Endothelial cell (in vitro differentiated cells): ENCODE results near the gene GPR150. TPM values are rescaled to one million over a fixed set of nuclear protein-coding genes. Genes with fewer than 3 reads are reported as not detected.

Source experiments
- DNase-seq: peaks from one replicate; pipeline ENCODE4 v3.0.0; 2021; ENCODE audit warnings: low spot score
- H3K27ac Mint-ChIP-seq: one replicate; pipeline ENCODE4 v1.8.0; 2021; ENCODE audit warnings: mixed read lengths, inconsistent platforms; ENCODE audit not compliant: unreplicated experiment
- H3K27me3 Mint-ChIP-seq: one replicate; pipeline ENCODE4 v1.8.0; 2021; ENCODE audit warnings: mild to moderate bottlenecking, moderate library complexity, mixed read lengths, inconsistent platforms; ENCODE audit not compliant: unreplicated experiment
- H3K36me3 Mint-ChIP-seq: one replicate; pipeline ENCODE4 v1.8.0; 2021; ENCODE audit warnings: mild to moderate bottlenecking, low read depth, mixed read lengths, inconsistent platforms; ENCODE audit not compliant: unreplicated experiment
- H3K4me1 Mint-ChIP-seq: one replicate; pipeline ENCODE4 v1.8.0; 2021; ENCODE audit warnings: mild to moderate bottlenecking, mixed read lengths, inconsistent platforms; ENCODE audit not compliant: unreplicated experiment
- H3K4me3 Mint-ChIP-seq: one replicate; pipeline ENCODE4 v1.8.0; 2021; ENCODE audit warnings: mild to moderate bottlenecking, mixed read lengths, inconsistent platforms; ENCODE audit not compliant: unreplicated experiment
- H3K9me3 Mint-ChIP-seq: one replicate; pipeline ENCODE4 v1.8.0; 2021; ENCODE audit warnings: mixed read lengths, inconsistent platforms; ENCODE audit not compliant: unreplicated experiment
- total RNA-seq: library from RNA; stranded (reverse); fragmentation: NEBNext Ultra II Directional; extraction: Animal tissue kit (Norgen Biotek cat#: 25700); gene quantifications from one replicate; pipeline ENCODE4 v1.2.1, GENCODE V29; 2021; ENCODE audit not compliant: unreplicated experiment
- TF ChIP-seq, protein P1 (sequence below): fragments of 200-600 bp; sonication (generic); IDR thresholded peaks from one replicate; pipeline ENCODE4 v1.5.0; 2021; ENCODE audit warnings: antibody characterized with exemption; ENCODE audit not compliant: unreplicated experiment

The GPR150 gene
- total RNA-seq, 1 donor from 2014 or later, result not detected

DNA sequence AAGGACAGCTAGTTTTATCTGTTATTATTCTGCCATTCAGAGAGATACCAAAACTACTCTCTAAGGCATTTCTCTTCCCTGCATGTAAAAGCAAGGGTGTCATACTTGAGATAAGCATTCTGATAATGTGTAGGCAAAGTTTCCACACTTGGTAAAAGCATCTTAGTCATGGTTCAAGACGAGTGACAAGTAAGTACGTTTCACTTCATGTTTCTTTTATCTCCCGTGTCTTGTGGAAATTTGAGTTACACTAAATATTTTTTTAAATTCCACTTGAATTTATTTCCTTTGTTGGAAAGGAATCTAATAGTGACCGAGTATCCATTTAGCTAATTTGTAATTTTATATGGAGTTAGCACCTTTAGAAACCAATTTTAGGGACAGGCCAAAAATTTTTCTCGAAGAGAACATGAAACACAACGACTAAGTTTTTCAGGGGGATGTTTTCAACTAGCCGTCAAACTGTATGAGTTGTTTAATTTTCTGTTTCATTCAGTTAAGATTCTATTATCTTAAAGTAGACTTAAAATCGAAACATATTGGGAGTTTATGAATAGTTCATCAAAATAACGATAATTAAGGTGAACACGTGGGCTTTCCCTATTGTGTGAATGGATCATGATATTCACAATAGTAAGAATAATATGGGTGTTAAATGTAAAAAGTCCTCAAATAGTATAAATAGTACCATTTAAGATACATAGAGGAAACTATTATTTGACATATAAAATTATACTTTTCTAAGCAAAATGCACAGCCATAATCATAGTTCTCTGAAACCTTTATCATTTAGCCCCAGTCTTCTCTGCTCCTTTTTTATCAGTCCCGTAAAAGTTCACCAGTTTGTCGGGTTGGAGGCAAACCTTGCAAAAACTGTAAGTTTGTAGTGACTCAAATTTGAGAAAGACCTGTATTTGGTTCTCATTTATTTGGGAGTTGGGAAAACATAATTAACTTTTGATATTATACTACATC is 28.3 kb downstream of the GPR150 start:
- no peaks in the 10 kb centered on the region for H3K9me3 Mint-ChIP-seq
- TF ChIP-seq, protein P1, sequence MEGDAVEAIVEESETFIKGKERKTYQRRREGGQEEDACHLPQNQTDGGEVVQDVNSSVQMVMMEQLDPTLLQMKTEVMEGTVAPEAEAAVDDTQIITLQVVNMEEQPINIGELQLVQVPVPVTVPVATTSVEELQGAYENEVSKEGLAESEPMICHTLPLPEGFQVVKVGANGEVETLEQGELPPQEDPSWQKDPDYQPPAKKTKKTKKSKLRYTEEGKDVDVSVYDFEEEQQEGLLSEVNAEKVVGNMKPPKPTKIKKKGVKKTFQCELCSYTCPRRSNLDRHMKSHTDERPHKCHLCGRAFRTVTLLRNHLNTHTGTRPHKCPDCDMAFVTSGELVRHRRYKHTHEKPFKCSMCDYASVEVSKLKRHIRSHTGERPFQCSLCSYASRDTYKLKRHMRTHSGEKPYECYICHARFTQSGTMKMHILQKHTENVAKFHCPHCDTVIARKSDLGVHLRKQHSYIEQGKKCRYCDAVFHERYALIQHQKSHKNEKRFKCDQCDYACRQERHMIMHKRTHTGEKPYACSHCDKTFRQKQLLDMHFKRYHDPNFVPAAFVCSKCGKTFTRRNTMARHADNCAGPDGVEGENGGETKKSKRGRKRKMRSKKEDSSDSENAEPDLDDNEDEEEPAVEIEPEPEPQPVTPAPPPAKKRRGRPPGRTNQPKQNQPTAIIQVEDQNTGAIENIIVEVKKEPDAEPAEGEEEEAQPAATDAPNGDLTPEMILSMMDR, result no peak
- DNase-seq, result no peak
- peaks cover 7% of the 10 kb centered on the region for H3K4me1 Mint-ChIP-seq
- no peak overlapping the region for H3K27ac Mint-ChIP-seq
- H3K27me3 Mint-ChIP-seq, result no peaks in the 10 kb centered on the region
- no peak overlapping the region for H3K4me3 Mint-ChIP-seq
- H3K36me3 Mint-ChIP-seq, result no peaks in the 10 kb centered on the region

GRCh38 chr5:95649274-95649673 is 29.4 kb downstream of the GPR150 start:
- no peak overlapping the region for H3K27ac Mint-ChIP-seq
- no peaks in the 10 kb centered on the region for H3K27me3 Mint-ChIP-seq
- H3K4me3 Mint-ChIP-seq, result no peak overlapping the region
- H3K36me3 Mint-ChIP-seq, result no peaks in the 10 kb centered on the region
- H3K9me3 Mint-ChIP-seq, result no peaks in the 10 kb centered on the region
- TF ChIP-seq, protein P1, result no peak
- no peak for DNase-seq
- H3K4me1 Mint-ChIP-seq, result peaks cover 4% of the 10 kb centered on the region

DNA sequence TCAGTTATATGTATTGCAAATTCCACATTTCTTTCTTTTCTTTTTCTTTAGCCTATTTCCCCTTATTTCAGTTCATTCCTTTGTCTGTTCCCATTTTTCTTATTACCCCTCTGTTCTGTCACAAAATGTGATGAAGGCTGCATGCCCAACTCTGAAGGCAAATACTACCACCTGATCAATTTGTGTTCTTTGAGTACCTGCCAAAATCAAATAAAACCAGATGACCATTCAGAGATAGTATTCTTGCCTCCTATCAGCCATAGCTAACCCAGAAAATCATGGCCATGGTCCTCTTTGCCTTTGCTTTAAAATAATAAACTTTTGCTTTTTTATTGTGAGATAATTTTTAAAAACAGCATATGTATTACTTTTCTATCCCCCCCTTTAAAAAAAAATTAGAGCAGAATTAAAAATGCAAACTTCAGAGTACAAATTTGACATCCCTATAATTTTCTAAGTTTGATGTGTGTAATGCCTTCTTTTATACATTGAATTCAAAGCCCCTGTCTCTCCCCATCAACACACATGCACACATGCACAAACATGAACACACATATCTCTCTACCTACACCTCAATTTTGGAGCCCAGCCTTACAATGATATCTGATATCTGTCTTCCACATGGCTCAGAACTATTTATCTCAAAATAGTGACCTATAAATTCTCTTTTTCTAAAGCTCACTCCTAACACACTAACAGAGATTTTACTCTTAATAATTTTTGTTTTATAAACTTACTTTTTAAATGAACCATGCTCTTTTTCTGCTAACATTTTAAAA is 30.1 kb downstream of the GPR150 start:
- Mint-ChIP-seq H3K9me3 (no peaks in the 10 kb centered on the region), H3K4me1 (no peaks in the 10 kb centered on the region), H3K27ac (no peak overlapping the region), H3K4me3 (no peak overlapping the region), H3K27me3 (no peaks in the 10 kb centered on the region), H3K36me3 (no peaks in the 10 kb centered on the region)
- TF ChIP-seq, protein P1, result no peak
- no peak for DNase-seq

GRCh38 chr5:95652849-95653248 is 33.0 kb downstream of the GPR150 start:
- Mint-ChIP-seq H3K4me3 (no peak overlapping the region), H3K27ac (no peak overlapping the region), H3K9me3 (no peaks in the 10 kb centered on the region), H3K27me3 (no peaks in the 10 kb centered on the region), H3K4me1 (no peaks in the 10 kb centered on the region), H3K36me3 (no peaks in the 10 kb centered on the region)
- no peak for DNase-seq
- TF ChIP-seq, protein P1, result no peak

DNA sequence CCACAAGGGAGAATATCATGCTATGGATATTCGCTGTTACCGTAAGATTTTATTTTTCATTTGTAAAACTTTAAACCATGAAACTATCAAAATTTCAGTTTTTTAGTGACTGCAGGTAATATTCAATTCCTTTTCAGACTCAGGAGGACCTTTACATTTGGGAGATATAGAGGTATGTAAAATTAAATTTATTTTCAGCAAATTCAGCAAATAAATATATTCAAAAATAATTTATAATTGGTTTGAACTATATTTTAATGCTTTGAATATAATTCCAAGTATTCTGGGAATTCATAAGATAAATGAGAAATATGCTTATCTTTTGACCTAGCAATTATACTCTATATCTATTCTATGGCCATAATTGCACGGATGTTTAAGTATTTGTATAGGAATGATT is 34.3 kb downstream of the GPR150 start:
- TF ChIP-seq, protein P1, result no peak
- Mint-ChIP-seq H3K27ac (no peak overlapping the region), H3K36me3 (no peaks in the 10 kb centered on the region), H3K9me3 (no peaks in the 10 kb centered on the region), H3K4me1 (no peaks in the 10 kb centered on the region), H3K4me3 (no peak overlapping the region), H3K27me3 (no peaks in the 10 kb centered on the region)
- no peak for DNase-seq
